ENCODE measurements around the gene LTO1.

LTO1 gene

DNA sequence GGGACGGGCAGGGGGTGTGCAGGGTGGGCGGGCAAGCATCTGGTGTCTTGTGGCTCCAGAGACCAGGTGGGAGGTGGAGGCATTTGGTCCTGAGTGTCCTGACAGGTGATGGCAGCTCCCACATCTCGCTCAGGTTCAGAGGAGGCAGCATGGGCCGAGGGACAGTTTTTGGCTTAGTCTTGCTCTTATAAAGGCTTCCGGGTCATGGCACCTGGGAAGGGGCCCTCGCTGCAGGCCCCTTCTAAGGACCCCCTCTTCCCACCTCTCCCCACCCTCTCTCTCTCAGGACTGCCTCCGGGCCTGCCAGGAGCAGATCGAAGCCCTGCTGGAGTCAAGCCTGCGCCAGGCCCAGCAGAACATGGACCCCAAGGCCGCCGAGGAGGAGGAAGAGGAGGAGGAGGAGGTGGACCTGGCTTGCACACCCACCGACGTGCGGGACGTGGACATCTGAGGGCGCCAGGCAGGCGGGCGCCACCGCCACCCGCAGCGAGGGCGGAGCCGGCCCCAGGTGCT lies 24.3 kb downstream of the LTO1 start:
- Mint-ChIP-seq H3K27ac (no peak overlapping the region), H3K9me3 (no peaks in the 10 kb centered on the region), H3K36me3 (ENCODE audit: low read depth) (no peaks in the 10 kb centered on the region), H3K4me3 (no peak overlapping the region), H3K4me1 (no peaks in the 10 kb centered on the region), H3K27me3 (no peaks in the 10 kb centered on the region)
- ATAC-seq: no peak
- no peak for DNase-seq

- no peak for DNase-seq
- Mint-ChIP-seq H3K4me3 (no peak overlapping the region), H3K36me3 (ENCODE audit: low read depth) (no peaks in the 10 kb centered on the region), H3K9me3 (no peaks in the 10 kb centered on the region), H3K27me3 (no peaks in the 10 kb centered on the region), H3K27ac (no peak overlapping the region), H3K4me1 (no peaks in the 10 kb centered on the region)
- ATAC-seq: no peak
Measured at GRCh38 chr11:69650081-69650831, 24.9 kb downstream of the LTO1 start.

DNA sequence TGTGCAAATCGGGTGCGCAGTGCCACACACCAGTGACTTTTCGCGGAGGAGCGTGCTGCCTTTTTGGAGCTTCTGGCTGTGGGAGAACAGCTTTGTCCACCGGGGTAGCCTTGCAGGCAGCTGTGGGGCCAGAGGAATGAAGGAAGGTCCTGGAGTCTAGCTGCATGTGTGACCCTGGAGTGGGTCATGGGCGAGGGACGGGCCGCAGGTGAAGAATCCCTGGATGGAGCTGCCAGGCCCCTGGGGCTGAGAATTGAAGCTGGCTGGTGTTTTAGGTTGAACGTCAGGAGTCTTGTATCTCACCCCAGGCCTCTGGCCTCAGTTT lies 25.6 kb downstream of the LTO1 start:
- Mint-ChIP-seq H3K27me3 (no peaks in the 10 kb centered on the region), H3K27ac (no peak overlapping the region), H3K9me3 (no peaks in the 10 kb centered on the region), H3K36me3 (ENCODE audit: low read depth) (no peaks in the 10 kb centered on the region), H3K4me1 (no peaks in the 10 kb centered on the region), H3K4me3 (no peak overlapping the region)
- ATAC-seq: no peak
- no peak for DNase-seq

- ATAC-seq: peak; percentile 5
- H3K27ac Mint-ChIP-seq: no peak overlapping the region
- H3K27me3 Mint-ChIP-seq: peaks cover 2% of the 10 kb centered on the region
- no peak for DNase-seq
- H3K9me3 Mint-ChIP-seq: no peaks in the 10 kb centered on the region
- H3K4me1 Mint-ChIP-seq: no peaks in the 10 kb centered on the region
- H3K36me3 Mint-ChIP-seq (ENCODE audit: low read depth): no peaks in the 10 kb centered on the region
- H3K4me3 Mint-ChIP-seq: no peak overlapping the region
Measured at GRCh38 chr11:69648679-69649575, 26.2 kb downstream of the LTO1 start.

DNA sequence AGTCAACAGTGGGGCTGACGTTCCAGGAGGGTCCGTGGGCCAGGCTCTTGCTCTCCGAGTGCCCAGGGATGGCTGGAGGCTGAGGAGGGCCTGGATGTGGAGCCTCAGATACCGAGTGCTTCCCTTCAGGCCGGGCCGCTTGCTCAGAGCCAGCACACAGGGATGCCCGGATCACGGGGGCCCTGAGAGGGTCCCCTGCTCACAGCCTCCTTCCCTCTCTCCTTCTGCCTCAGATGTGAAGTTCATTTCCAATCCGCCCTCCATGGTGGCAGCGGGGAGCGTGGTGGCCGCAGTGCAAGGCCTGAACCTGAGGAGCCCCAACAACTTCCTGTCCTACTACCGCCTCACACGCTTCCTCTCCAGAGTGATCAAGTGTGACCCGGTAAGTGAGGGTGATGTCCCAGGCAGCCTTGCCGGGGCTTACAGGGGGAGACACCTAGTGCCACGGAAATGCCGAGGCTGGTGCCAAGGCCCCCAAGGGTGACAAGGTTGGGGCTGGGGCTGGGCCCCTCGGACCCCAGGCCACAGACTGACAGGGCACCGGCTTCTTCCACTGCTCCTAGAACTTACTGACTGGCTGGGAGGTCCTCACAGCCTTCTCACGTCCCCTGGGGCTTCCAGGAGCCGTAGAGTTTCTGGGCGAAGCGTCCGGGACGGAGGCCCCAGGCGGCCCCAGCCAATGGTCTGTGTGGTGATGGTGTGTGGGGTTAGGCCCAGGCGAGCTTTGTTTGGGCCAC lies 27.2 kb downstream of the LTO1 start:
- peaks cover 2% of the 10 kb centered on the region for H3K27me3 Mint-ChIP-seq

GRCh38 chr11:69647390-69647748 lies 27.8 kb downstream of the LTO1 start:
- ATAC-seq (no peak), DNase-seq (no peak)
- Mint-ChIP-seq H3K36me3 (ENCODE audit: low read depth) (no peaks in the 10 kb centered on the region), H3K27ac (no peak overlapping the region), H3K27me3 (peaks cover 2% of the 10 kb centered on the region), H3K4me3 (no peak overlapping the region), H3K9me3 (no peaks in the 10 kb centered on the region), H3K4me1 (peaks cover 2% of the 10 kb centered on the region)

More for the DNA sequence above, 27.2 kb downstream of the LTO1 start:
- Mint-ChIP-seq H3K4me3 (no peak overlapping the region), H3K9me3 (no peaks in the 10 kb centered on the region), H3K4me1 (peaks cover 2% of the 10 kb centered on the region), H3K36me3 (ENCODE audit: low read depth) (no peaks in the 10 kb centered on the region), H3K27ac (no peak overlapping the region)
- ATAC-seq (no peak), DNase-seq (no peak)

DNA sequence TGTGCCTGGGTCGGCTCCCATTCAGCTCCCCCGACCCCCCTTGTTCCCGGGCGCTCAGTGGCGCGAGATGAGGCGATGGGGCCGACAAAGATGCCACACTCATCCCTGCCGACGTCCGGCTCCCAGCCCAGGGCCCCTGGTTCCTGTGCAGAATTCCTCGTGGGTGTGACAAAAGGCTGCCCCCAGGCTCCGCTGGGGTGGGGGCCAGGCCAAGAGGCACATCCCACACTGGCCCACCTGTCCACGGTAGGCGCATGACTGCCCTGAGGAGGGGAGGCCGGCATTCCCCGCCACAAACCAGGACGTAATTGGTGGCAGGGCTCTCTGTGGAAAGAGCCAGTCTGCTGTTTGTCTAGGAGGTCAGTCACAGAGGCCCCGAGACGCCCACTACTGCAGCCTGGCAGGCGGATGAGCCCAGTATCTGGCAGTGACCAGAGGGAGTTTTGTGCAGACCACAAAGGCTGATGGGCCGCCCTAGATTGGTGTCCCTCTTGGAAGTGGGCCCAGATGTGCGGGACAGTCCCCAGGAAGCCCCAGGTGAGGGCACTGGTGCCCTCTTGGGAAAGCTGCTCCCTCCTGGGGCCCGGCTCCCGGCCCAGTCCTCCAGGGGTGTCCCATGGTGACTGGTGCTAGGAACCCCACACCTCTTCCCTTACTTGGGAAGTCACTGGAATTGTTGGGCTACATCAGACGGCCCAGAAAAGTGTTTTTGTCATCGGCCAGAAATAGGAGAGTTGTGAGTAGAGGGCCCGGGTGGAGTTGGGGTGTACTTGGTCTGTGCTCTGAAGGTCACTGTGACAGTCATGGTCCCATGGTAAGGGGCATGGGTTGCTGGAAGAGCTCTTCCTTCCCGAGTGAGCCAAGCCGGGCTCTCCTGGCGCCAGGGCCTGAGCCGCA lies 28.4 kb downstream of the LTO1 start:
- no peak for ATAC-seq
- Mint-ChIP-seq H3K27me3 (peaks cover 2% of the 10 kb centered on the region), H3K9me3 (no peaks in the 10 kb centered on the region), H3K27ac (no peak overlapping the region), H3K36me3 (ENCODE audit: low read depth) (no peaks in the 10 kb centered on the region), H3K4me1 (peaks cover 2% of the 10 kb centered on the region), H3K4me3 (no peak overlapping the region)
- DNase-seq: no peak

- peaks cover 6% of the 10 kb centered on the region for H3K27me3 Mint-ChIP-seq
- ATAC-seq: no peak
Measured at GRCh38 chr11:69645801-69646492, 29.2 kb downstream of the LTO1 start.

DNA sequence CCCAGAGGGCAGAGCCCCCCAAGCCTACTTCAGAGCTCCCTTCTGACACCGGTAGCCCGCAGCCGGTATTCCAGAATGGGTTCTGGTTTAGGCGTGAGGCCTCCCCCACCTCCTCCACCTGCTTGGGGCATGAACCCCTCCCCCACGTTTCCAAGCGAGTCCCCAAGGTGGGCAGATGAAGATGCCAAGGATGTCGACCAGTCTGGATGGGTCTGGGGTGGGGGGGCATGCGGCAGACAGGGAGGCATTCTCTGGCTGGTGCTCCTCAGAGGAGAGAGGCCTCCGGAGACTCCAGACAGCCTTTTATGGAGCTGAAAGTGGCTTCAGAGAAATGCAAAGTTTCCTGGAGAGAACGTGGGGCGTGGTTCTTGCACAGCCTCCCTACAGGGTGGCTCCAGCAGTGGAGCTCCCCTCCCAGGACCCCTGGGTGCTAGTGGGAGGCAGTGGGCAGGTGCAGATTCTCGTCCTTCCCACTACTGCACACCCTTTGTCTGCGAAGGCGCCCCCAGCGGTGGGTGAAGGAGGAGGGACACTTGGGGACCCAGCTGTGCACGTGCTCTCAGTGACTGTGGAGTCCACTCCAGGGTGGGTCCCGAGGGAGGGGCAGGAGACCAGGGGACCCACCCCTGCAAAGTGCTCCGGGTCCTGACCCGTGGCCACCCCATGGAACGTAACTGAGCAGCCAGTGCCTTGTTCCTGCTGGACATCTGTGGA lies 30.0 kb downstream of the LTO1 start:
- Mint-ChIP-seq H3K27me3 (peaks cover 12% of the 10 kb centered on the region), H3K27ac (no peak overlapping the region), H3K9me3 (no peaks in the 10 kb centered on the region), H3K4me1 (peaks cover 13% of the 10 kb centered on the region), H3K36me3 (ENCODE audit: low read depth) (no peaks in the 10 kb centered on the region), H3K4me3 (no peak overlapping the region)
- ATAC-seq (no peak), DNase-seq (no peak)

More at GRCh38 chr11:69645801-69646492, 29.2 kb downstream of the LTO1 start:
- Mint-ChIP-seq H3K9me3 (no peaks in the 10 kb centered on the region), H3K27ac (no peak overlapping the region), H3K4me1 (peaks cover 6% of the 10 kb centered on the region), H3K4me3 (no peak overlapping the region), H3K36me3 (ENCODE audit: low read depth) (no peaks in the 10 kb centered on the region)
- DNase-seq: no peak

- no peak for DNase-seq
- no peak for ATAC-seq
- H3K27ac Mint-ChIP-seq: no peak overlapping the region
Measured at GRCh38 chr11:69644071-69644961, 30.8 kb downstream of the LTO1 start.

GRCh38 chr11:69643646-69644045 lies 31.5 kb downstream of the LTO1 start:
- ATAC-seq (no peak), DNase-seq (no peak)
- Mint-ChIP-seq H3K9me3 (no peaks in the 10 kb centered on the region), H3K27me3 (peaks cover 21% of the 10 kb centered on the region), H3K27ac (no peak overlapping the region), H3K4me1 (peaks cover 22% of the 10 kb centered on the region), H3K36me3 (ENCODE audit: low read depth) (no peaks in the 10 kb centered on the region), H3K4me3 (peak overlapping the region; percentile 26)

More at GRCh38 chr11:69644071-69644961, 30.8 kb downstream of the LTO1 start:
- Mint-ChIP-seq H3K4me3 (peak overlapping the region; percentile 26), H3K4me1 (peaks cover 19% of the 10 kb centered on the region), H3K36me3 (ENCODE audit: low read depth) (no peaks in the 10 kb centered on the region), H3K9me3 (no peaks in the 10 kb centered on the region), H3K27me3 (peaks cover 19% of the 10 kb centered on the region)

DNA sequence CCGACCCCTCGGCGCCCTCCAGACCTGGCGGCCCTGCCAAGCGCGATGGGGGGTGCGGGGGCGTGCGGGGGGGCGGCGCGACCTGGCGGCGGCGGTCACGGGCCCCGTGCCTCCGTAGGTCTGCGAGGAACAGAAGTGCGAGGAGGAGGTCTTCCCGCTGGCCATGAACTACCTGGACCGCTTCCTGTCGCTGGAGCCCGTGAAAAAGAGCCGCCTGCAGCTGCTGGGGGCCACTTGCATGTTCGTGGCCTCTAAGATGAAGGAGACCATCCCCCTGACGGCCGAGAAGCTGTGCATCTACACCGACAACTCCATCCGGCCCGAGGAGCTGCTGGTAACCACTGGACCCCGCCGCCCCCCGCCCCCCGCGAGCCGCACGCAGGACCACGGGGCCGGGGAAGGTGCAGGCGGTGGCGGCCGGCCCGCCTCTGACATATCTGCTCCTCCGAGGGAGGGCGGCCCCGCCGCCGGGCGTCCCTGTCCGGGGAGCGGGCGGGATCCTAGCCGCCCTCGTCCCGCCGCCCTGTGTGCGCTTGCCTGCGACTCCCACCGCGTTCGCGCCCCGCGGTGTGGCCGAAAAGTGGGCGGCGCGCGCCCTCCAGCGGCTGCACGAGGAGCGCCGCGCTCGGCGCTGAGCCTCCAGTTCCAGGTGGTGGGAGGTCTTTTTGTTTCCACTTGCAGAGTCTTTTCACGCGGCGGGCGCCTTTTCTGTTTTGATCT lies 32.1 kb downstream of the LTO1 start:
- Mint-ChIP-seq H3K4me3 (peak overlapping the region; percentile 63), H3K9me3 (no peaks in the 10 kb centered on the region), H3K36me3 (ENCODE audit: low read depth) (no peaks in the 10 kb centered on the region), H3K4me1 (peaks cover 25% of the 10 kb centered on the region), H3K27me3 (peaks cover 24% of the 10 kb centered on the region), H3K27ac (no peak overlapping the region)
- DNase-seq (peak; percentile 85), ATAC-seq (peak; percentile 83)

All from activated naive CD8-positive, alpha-beta T cell treated with anti-CD3 and anti-CD28 coated beads, Interleukin-2, amount 50 U/mL, for 24 hours (primary cell).